Left ventricle myocardium inferior (tissue), 1 donor: ENCODE measurements around the gene DSCAML1. TPM values are rescaled to one million over a fixed set of nuclear protein-coding genes. Genes with fewer than 3 reads are reported as not detected.

Source experiments
- DNase-seq: peaks from one replicate; pipeline ENCODE4 v3.0.0-alpha.2; 2020
- H3K27ac ChIP-seq: fragments of 200-600 bp; replicated peaks from 2 replicates; pipeline ENCODE4 v1.8.0; 2021
- H3K27me3 ChIP-seq: fragments of 200-600 bp; 2 replicates; pipeline ENCODE4 v1.8.0; 2021; ENCODE audit warnings: low read depth
- H3K36me3 ChIP-seq: fragments of 200-600 bp; 2 replicates; pipeline ENCODE4 v1.8.0; 2021
- H3K4me1 ChIP-seq: fragments of 200-600 bp; 2 replicates; pipeline ENCODE4 v1.8.0; 2021
- H3K4me3 ChIP-seq: fragments of 200-600 bp; 2 replicates; pipeline ENCODE4 v1.8.0; 2021; ENCODE audit warnings: mild to moderate bottlenecking, moderate library complexity
- H3K9me3 ChIP-seq: fragments of 200-600 bp; replicated peaks from 2 replicates; pipeline ENCODE4 v1.8.0; 2021
- CTCF ChIP-seq: fragments of 200-600 bp; IDR thresholded peaks from 2 replicates; pipeline ENCODE4 v1.8.0; 2021; ENCODE audit warnings: antibody characterized with exemption, mild to moderate bottlenecking, borderline replicate concordance
- intact Hi-C: fragments of 100-400 bp; cut with micrococcal nuclease; formaldehyde crosslinking; loops from one replicate; pipeline ENCODE4 v1.11.0; 2022
- total RNA-seq: library from RNA; stranded (reverse); fragmentation: NEBNext Ultra II Directional; extraction: Animal tissue kit (Norgen Biotek cat#: 25700); gene quantifications from one replicate; pipeline ENCODE4 v1.2.1, GENCODE V29; 2021
- donor health status: DM: no; HTN: yes; CAD: no; lungs with severe emphysema.

DSCAML1 gene
- total RNA-seq, 1 donor from 2014 or later, result 0.19 TPM

GRCh38 chr11:117754030-117754429, 43.0 kb downstream of the DSCAML1 start:
- Histone ChIP-seq H3K4me3 (no peak overlapping the region), H3K9me3 (no peaks in the 10 kb centered on the region), H3K4me1 (no peaks in the 10 kb centered on the region), H3K36me3 (no peaks in the 10 kb centered on the region), H3K27ac (no peak overlapping the region), H3K27me3 (no peaks in the 10 kb centered on the region)
- TF ChIP-seq CTCF, result no peak
- intact Hi-C loops, result no loop called here
- DNase-seq, result no peak

GRCh38 chr11:117752721-117753237, 44.2 kb downstream of the DSCAML1 start:
- Histone ChIP-seq H3K4me3 (no peak overlapping the region), H3K36me3 (no peaks in the 10 kb centered on the region), H3K4me1 (no peaks in the 10 kb centered on the region), H3K9me3 (no peaks in the 10 kb centered on the region), H3K27me3 (no peaks in the 10 kb centered on the region), H3K27ac (no peak overlapping the region)
- no peak for TF ChIP-seq CTCF
- DNase-seq, result no peak
- intact Hi-C loops, result no loop called here

GRCh38 chr11:117752071-117752470, 44.9 kb downstream of the DSCAML1 start:
- H3K9me3 ChIP-seq, result no peaks in the 10 kb centered on the region
- intact Hi-C loops, result no loop called here
- DNase-seq, result no peak
- H3K4me3 ChIP-seq, result no peak overlapping the region
- TF ChIP-seq CTCF, result no peak
- H3K27me3 ChIP-seq, result no peaks in the 10 kb centered on the region
- H3K4me1 ChIP-seq, result no peaks in the 10 kb centered on the region
- H3K36me3 ChIP-seq, result no peaks in the 10 kb centered on the region
- H3K27ac ChIP-seq, result no peak overlapping the region

- Histone ChIP-seq H3K36me3 (no peaks in the 10 kb centered on the region), H3K27me3 (no peaks in the 10 kb centered on the region), H3K4me3 (no peak overlapping the region), H3K27ac (no peak overlapping the region), H3K9me3 (no peaks in the 10 kb centered on the region), H3K4me1 (no peaks in the 10 kb centered on the region)
- intact Hi-C loops, result no loop called here
- no peak for TF ChIP-seq CTCF
- no peak for DNase-seq
These were observed 45.9 kb downstream of the DSCAML1 start for GRCh38 chr11:117750916-117751662.

- Histone ChIP-seq H3K9me3 (no peaks in the 10 kb centered on the region), H3K36me3 (no peaks in the 10 kb centered on the region), H3K4me3 (no peak overlapping the region), H3K27ac (no peak overlapping the region), H3K4me1 (no peaks in the 10 kb centered on the region), H3K27me3 (no peaks in the 10 kb centered on the region)
- DNase-seq, result no peak
- intact Hi-C loops, result no loop called here
- TF ChIP-seq CTCF, result no peak
These were observed 46.7 kb downstream of the DSCAML1 start for GRCh38 chr11:117750357-117750756.
